Measurements from ENCODE around the gene CALML3. TPM values are rescaled to one million over a fixed set of nuclear protein-coding genes. Genes with fewer than 3 reads are reported as not detected.

The CALML3 gene
- total RNA-seq, 3 donors from 2014 or later (not counting 1 experiment from before 2014, with no cell fraction given) = not detected

DNA sequence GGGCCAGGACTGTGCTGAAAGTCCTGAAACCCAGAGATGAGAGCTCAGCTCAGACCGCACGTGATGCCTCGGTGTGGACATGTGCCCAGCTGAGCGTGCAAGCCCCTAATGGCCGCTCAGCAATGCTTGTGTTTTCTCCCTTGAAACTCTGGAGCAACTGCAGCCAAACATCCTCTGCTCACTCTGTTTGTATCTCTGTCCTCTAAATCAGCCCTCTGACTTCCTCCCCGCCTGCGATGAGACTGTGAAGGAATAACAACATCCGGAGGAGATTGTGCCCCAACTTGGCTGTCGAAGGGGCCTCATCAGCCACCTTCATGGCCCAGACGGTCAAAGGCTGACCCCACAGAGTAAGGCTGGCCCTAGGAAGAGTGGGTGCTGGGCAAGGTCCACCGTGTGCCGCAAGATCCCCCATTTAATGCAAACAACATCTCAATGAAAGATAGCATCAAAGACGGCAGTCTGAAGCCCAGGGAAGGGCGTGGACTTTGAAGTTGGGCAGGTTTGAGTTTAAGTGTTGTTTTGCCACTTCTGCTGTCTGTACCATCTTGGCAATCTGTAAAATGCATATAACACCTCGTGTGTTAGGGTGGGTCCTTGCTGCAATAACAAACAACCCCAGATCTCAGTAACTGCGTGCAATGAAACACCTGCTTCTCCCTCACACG lies 39.9 kb downstream of the CALML3 start:
- TF ChIP-seq, protein P1, sequence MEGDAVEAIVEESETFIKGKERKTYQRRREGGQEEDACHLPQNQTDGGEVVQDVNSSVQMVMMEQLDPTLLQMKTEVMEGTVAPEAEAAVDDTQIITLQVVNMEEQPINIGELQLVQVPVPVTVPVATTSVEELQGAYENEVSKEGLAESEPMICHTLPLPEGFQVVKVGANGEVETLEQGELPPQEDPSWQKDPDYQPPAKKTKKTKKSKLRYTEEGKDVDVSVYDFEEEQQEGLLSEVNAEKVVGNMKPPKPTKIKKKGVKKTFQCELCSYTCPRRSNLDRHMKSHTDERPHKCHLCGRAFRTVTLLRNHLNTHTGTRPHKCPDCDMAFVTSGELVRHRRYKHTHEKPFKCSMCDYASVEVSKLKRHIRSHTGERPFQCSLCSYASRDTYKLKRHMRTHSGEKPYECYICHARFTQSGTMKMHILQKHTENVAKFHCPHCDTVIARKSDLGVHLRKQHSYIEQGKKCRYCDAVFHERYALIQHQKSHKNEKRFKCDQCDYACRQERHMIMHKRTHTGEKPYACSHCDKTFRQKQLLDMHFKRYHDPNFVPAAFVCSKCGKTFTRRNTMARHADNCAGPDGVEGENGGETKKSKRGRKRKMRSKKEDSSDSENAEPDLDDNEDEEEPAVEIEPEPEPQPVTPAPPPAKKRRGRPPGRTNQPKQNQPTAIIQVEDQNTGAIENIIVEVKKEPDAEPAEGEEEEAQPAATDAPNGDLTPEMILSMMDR (IDR thresholded peaks at IDR 0.05) = no peak
- Mint-ChIP-seq H3K4me3 (peak overlapping the region; percentile 53), H3K9me3 (no peaks in the 10 kb centered on the region), H3K27me3 (ENCODE audit: low read depth in 2 of 2) (peaks cover 9 to 11% of the 10 kb centered on the region in 2 donors), H3K4me1 (peaks cover 11 to 23% of the 10 kb centered on the region in 2 donors), H3K36me3 (no peaks in the 10 kb centered on the region), H3K27ac (peak overlapping the region; percentile 67 to 68)
- Histone ChIP-seq H3K4me1 (ENCODE audit: control insufficient read depth, insufficient read depth, low read length) (peaks cover 12% of the 10 kb centered on the region), H3K27me3 (ENCODE audit: control insufficient read depth, insufficient read depth, low read length) (no peaks in the 10 kb centered on the region), H3K9me3 (ENCODE audit: control insufficient read depth, insufficient read depth, low read length) (no peaks in the 10 kb centered on the region), H3K36me3 (ENCODE audit: control insufficient read depth, insufficient read depth, low read length) (no peaks in the 10 kb centered on the region), H3K4me3 (ENCODE audit: low read length) (no peak overlapping the region), H3K27ac (ENCODE audit: low read length) (peak overlapping the region; percentile 29)
- peak in 2 of 3 donors; percentile 32 to 43 for ATAC-seq
- DNase-seq = peak in 1 of 2 donors; percentile 65
- WGBS (ENCODE audit: insufficient coverage) = 75% methylated on average over 17 of the region's 17 CpGs
- intact Hi-C loops (cut with micrococcal nuclease) = no loop called here

- Histone ChIP-seq H3K27ac (ENCODE audit: low read length) (no peak overlapping the region), H3K4me3 (ENCODE audit: low read length) (no peak overlapping the region), H3K4me1 (ENCODE audit: control insufficient read depth, insufficient read depth, low read length) (peaks cover 12% of the 10 kb centered on the region), H3K9me3 (ENCODE audit: control insufficient read depth, insufficient read depth, low read length) (no peaks in the 10 kb centered on the region), H3K27me3 (ENCODE audit: control insufficient read depth, insufficient read depth, low read length) (no peaks in the 10 kb centered on the region), H3K36me3 (ENCODE audit: control insufficient read depth, insufficient read depth, low read length) (no peaks in the 10 kb centered on the region)
- ATAC-seq = no peak
- Mint-ChIP-seq H3K27ac (peak overlapping the region; percentile 67 to 68), H3K27me3 (ENCODE audit: low read depth in 2 of 2) (peaks cover 9 to 11% of the 10 kb centered on the region in 2 donors), H3K36me3 (no peaks in the 10 kb centered on the region), H3K4me1 (peaks cover 11 to 23% of the 10 kb centered on the region in 2 donors), H3K9me3 (no peaks in the 10 kb centered on the region), H3K4me3 (no peak overlapping the region)
- WGBS (ENCODE audit: insufficient coverage) = 93% methylated on average over 8 of the region's 8 CpGs
- no peak for DNase-seq
- TF ChIP-seq, protein P1 (IDR thresholded peaks at IDR 0.05) = no peak
- intact Hi-C loops (cut with micrococcal nuclease) = no loop called here
Observed at GRCh38 chr10:5565205-5565545, 40.4 kb downstream of the CALML3 start.

GRCh38 chr10:5565671-5566581 lies 41.2 kb downstream of the CALML3 start:
- peaks cover 12% of the 10 kb centered on the region for H3K4me1 ChIP-seq (ENCODE audit: control insufficient read depth, insufficient read depth, low read length)
- peaks cover 9 to 11% of the 10 kb centered on the region in 2 donors for H3K27me3 Mint-ChIP-seq (ENCODE audit: low read depth in 2 of 2)
- H3K36me3 ChIP-seq (ENCODE audit: control insufficient read depth, insufficient read depth, low read length) = no peaks in the 10 kb centered on the region
- peaks cover 11 to 23% of the 10 kb centered on the region in 2 donors for H3K4me1 Mint-ChIP-seq
- no peaks in the 10 kb centered on the region for H3K9me3 ChIP-seq (ENCODE audit: control insufficient read depth, insufficient read depth, low read length)
- no peaks in the 10 kb centered on the region for H3K36me3 Mint-ChIP-seq
- TF ChIP-seq, protein P1 (IDR thresholded peaks at IDR 0.05) = no peak
- intact Hi-C loops (cut with micrococcal nuclease) = no loop called here
- H3K27ac Mint-ChIP-seq = no peak overlapping the region
- H3K4me3 ChIP-seq (ENCODE audit: low read length) = no peak overlapping the region
- ATAC-seq = no peak
- H3K4me3 Mint-ChIP-seq = no peak overlapping the region
- no peak overlapping the region for H3K27ac ChIP-seq (ENCODE audit: low read length)
- WGBS (ENCODE audit: insufficient coverage) = 87% methylated on average over 23 of the region's 23 CpGs
- no peaks in the 10 kb centered on the region for H3K9me3 Mint-ChIP-seq
- no peaks in the 10 kb centered on the region for H3K27me3 ChIP-seq (ENCODE audit: control insufficient read depth, insufficient read depth, low read length)
- no peak for DNase-seq
